Natural killer cell (primary cell): ENCODE measurements around the gene OR8G1. TPM values are rescaled to one million over a fixed set of nuclear protein-coding genes. Genes with fewer than 3 reads are reported as not detected.

Source experiments
- ATAC-seq, 3 donors: fragments of 150-1000 bp in 2 of 3; fragments of 200-7000 bp in 1 of 3; cut with Tn5 transposase; 1 replicate in 1 of 3; 2 replicates in 2 of 3; pipeline ENCODE4 v1.10.0; 2021; ENCODE audit warnings: mild to moderate bottlenecking in 2 of 3, moderate library complexity in 2 of 3
- DNase-seq, 2 donors: peaks; one replicate each; pipeline versions ENCODE4 v3.0.0 to v3.0.0-alpha.2; 2013 to 2021; ENCODE audit warnings: mixed read lengths in 1 of 2
- H3K27ac ChIP-seq: one replicate; pipeline ENCODE4 v1.5.1; 2013; ENCODE audit warnings: mild to moderate bottlenecking, low read length
- H3K27me3 ChIP-seq: one replicate; pipeline ENCODE4 v1.6.1; 2013; ENCODE audit warnings: low read length; ENCODE audit not compliant: control insufficient read depth, insufficient read depth
- H3K36me3 ChIP-seq: one replicate; pipeline ENCODE4 v1.6.1; 2013; ENCODE audit warnings: low read length; ENCODE audit not compliant: control insufficient read depth, insufficient read depth
- H3K4me1 ChIP-seq: one replicate; pipeline ENCODE4 v1.6.1; 2013; ENCODE audit warnings: low read length; ENCODE audit not compliant: control insufficient read depth, insufficient read depth
- H3K4me3 ChIP-seq: one replicate; pipeline ENCODE4 v1.5.1; 2013; ENCODE audit warnings: low read length
- H3K9me3 ChIP-seq: one replicate; pipeline ENCODE4 v1.6.1; 2013; ENCODE audit warnings: low read length; ENCODE audit not compliant: control insufficient read depth, insufficient read depth
- H3K27ac Mint-ChIP-seq, 2 donors: one replicate each; pipeline ENCODE4 v1.8.0; 2022; ENCODE audit warnings: mild to moderate bottlenecking in 2 of 2, mixed read lengths in 2 of 2, moderate library complexity in 1 of 2
- H3K27me3 Mint-ChIP-seq, 2 donors: one replicate each; pipeline ENCODE4 v1.8.0; 2022; ENCODE audit warnings: low read depth in 2 of 2, mixed read lengths in 2 of 2
- H3K36me3 Mint-ChIP-seq: one replicate; pipeline ENCODE4 v1.8.0; 2022; ENCODE audit warnings: mixed read lengths
- H3K4me1 Mint-ChIP-seq, 2 donors: one replicate each; pipeline ENCODE4 v1.8.0; 2022; ENCODE audit warnings: mixed read lengths in 2 of 2
- H3K4me3 Mint-ChIP-seq: one replicate; pipeline ENCODE4 v1.8.0; 2022; ENCODE audit warnings: mild to moderate bottlenecking, moderate library complexity, mixed read lengths
- H3K9me3 Mint-ChIP-seq, 2 donors: one replicate each; pipeline ENCODE4 v1.8.0; 2022; ENCODE audit warnings: mixed read lengths in 2 of 2
- WGBS: methylation state at CpG from one replicate; pipeline ENCODE4 v1.1.7; 2013; ENCODE audit warnings: missing lambda C conversion rate; ENCODE audit not compliant: insufficient coverage; 5-methylcytosine and 5-hydroxymethylcytosine counted together
- intact Hi-C: fragments of 100-400 bp; cut with micrococcal nuclease; formaldehyde crosslinking; loops from one replicate; pipeline ENCODE4 v1.14.2; 2022
- total RNA-seq, 4 donors: library from RNA; stranded (reverse); fragments of 120-200 nt in 1 of 4; gene quantifications; one replicate each; pipeline versions ENCODE4 v1.2.3 to v1.2.4, GENCODE V29; 2013 to 2022
- TF ChIP-seq, protein P1 (sequence below): fragments of 200-600 bp; IDR thresholded peaks from one replicate; pipeline ENCODE4 v1.8.0; 2022; ENCODE audit warnings: antibody characterized with exemption

OR8G1 gene
- total RNA-seq, result not detected
- total RNA-seq (2013), result not detected

DNA sequence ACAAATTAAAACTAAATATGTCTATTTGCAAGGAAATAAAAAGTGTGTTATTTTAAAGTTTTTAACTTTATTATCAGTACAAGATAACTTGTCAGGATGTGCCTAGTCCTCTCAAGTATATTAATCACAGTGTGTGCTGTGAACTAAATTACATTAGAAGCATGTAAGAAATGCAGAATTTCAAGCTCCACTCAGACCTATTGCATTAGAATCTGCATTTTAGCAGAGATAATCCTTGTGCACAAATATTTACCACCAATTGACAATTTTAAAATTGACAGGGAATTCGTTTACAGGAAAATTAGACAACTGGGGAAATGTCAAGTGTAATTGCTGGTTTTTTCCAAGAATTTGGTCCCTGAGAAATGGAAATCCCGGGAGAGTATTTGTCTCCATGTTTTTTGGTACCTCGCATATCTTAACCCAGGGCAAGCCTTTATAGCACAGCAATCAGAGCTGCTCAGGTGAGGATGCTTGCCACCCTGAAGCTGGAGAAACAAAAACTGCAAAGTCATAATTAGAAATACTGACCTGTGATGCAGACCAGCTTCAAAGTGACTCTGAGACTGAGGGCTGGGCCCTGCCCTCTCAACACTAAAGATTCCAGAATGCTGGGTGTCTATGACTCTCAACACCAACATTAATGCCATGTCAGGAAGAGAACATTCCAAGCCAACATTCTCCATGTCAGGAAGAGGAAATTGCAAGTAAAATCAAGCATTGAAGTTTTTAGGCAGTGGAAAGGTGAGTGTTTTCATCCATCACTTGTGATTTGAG lies at the start of gene OR8G1:
OR8G1 (plus strand) TSS at position 475 of the 777 bp plus-strand sequence. CDS start 8,581 bp downstream, outside the sequence.
- WGBS, result 86% methylated on average over 3 of the region's 3 CpGs
- Histone ChIP-seq H3K9me3 (no peaks in the 10 kb centered on the region), H3K36me3 (no peaks in the 10 kb centered on the region), H3K27ac (no peak within 1 kb of the TSS), H3K27me3 (no peaks in the 10 kb centered on the region), H3K4me3 (no peak within 1 kb of the TSS), H3K4me1 (no peaks in the 10 kb centered on the region)
- no peaks in the 10 kb centered on the region for H3K4me1 Mint-ChIP-seq
- TF ChIP-seq, protein P1, sequence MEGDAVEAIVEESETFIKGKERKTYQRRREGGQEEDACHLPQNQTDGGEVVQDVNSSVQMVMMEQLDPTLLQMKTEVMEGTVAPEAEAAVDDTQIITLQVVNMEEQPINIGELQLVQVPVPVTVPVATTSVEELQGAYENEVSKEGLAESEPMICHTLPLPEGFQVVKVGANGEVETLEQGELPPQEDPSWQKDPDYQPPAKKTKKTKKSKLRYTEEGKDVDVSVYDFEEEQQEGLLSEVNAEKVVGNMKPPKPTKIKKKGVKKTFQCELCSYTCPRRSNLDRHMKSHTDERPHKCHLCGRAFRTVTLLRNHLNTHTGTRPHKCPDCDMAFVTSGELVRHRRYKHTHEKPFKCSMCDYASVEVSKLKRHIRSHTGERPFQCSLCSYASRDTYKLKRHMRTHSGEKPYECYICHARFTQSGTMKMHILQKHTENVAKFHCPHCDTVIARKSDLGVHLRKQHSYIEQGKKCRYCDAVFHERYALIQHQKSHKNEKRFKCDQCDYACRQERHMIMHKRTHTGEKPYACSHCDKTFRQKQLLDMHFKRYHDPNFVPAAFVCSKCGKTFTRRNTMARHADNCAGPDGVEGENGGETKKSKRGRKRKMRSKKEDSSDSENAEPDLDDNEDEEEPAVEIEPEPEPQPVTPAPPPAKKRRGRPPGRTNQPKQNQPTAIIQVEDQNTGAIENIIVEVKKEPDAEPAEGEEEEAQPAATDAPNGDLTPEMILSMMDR, result no peak
- intact Hi-C loops, result no loop called here
- no peak for DNase-seq
- H3K9me3 Mint-ChIP-seq, result peaks cover 0 to 2% of the 10 kb centered on the region in 2 donors
- H3K27ac Mint-ChIP-seq, result no peak within 1 kb of the TSS
- no peaks in the 10 kb centered on the region for H3K27me3 Mint-ChIP-seq
- no peak for ATAC-seq
- H3K4me3 Mint-ChIP-seq, result no peak within 1 kb of the TSS
- H3K36me3 Mint-ChIP-seq, result no peaks in the 10 kb centered on the region

GRCh38 chr11:124193221-124194010 lies 47.5 kb upstream of the OR8G1 start:
- Mint-ChIP-seq H3K27ac (no peak overlapping the region), H3K4me3 (no peak overlapping the region), H3K9me3 (no peaks in the 10 kb centered on the region), H3K36me3 (no peaks in the 10 kb centered on the region), H3K4me1 (no peaks in the 10 kb centered on the region), H3K27me3 (peaks cover 0 to 9% of the 10 kb centered on the region in 2 donors)
- no peak overlapping the region for H3K27ac ChIP-seq
- no peak overlapping the region for H3K4me3 ChIP-seq
- WGBS, result 76% methylated on average over 6 of the region's 6 CpGs
- TF ChIP-seq, protein P1, result no peak
- no peaks in the 10 kb centered on the region for H3K4me1 ChIP-seq
- H3K9me3 ChIP-seq, result no peaks in the 10 kb centered on the region
- ATAC-seq (no peak), DNase-seq (no peak)
- no peaks in the 10 kb centered on the region for H3K36me3 ChIP-seq
- no peaks in the 10 kb centered on the region for H3K27me3 ChIP-seq
- intact Hi-C loops, result no loop called here

DNA sequence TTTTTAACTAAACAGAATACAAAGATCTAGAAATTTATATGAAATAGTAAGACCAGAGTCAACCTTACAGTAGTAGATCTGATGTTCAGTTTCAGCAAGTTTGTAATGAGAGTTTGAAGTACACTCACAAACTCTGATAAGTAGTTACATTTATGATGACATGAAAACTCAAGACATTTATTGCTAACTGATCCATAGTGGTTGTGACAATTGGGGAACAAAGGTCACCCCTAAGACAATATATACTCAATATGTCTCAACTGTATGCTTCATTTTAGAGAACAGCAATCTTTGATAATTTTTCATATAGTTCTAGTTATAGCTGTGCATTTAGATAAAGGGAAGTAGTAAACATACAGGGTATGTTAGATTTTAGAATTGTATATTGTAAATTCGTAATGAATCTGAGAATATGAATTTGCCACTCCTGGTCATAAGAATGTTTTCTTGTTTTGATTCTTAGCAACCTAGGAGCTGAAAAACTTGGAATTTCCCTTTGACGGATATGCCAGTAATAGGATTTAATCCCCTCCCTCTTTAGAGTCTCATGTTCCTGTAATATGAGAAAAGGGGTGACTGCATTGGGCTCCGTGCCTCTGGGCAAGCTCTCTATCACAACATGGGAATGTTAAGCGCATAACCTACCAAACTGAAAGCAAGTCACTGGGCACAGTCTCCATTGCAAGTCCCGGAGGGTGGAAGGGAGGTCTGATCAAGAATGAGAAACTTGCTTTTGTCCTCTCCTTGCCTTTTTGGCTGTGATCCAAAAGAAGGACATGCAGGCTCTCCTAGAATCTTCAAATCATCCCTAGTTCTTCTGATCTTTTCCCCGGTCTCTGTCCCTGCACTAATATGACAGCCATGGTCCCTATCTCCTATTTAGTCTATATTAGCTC lies 46.4 kb upstream of the OR8G1 start:
- no peak overlapping the region for H3K4me3 ChIP-seq
- H3K4me3 Mint-ChIP-seq, result no peak overlapping the region
- TF ChIP-seq, protein P1, result no peak
- no peaks in the 10 kb centered on the region for H3K4me1 Mint-ChIP-seq
- H3K27ac Mint-ChIP-seq, result no peak overlapping the region
- H3K9me3 Mint-ChIP-seq, result no peaks in the 10 kb centered on the region
- intact Hi-C loops, result loop anchor here (1.0 kb wide), 1 partner anchor 123 kb away; no protein-coding TSS in a partner anchor
- H3K27me3 Mint-ChIP-seq, result peaks cover 0 to 12% of the 10 kb centered on the region in 2 donors
- DNase-seq (no peak), ATAC-seq (no peak)
- no peaks in the 10 kb centered on the region for H3K36me3 ChIP-seq
- H3K36me3 Mint-ChIP-seq, result no peaks in the 10 kb centered on the region
- H3K27ac ChIP-seq, result no peak overlapping the region
- H3K27me3 ChIP-seq, result no peaks in the 10 kb centered on the region
- H3K4me1 ChIP-seq, result no peaks in the 10 kb centered on the region
- WGBS, result 89% methylated on average over 6 of the region's 6 CpGs
- no peaks in the 10 kb centered on the region for H3K9me3 ChIP-seq
